ENCODE measurements around the gene MAP2. TPM values are rescaled to one million over a fixed set of nuclear protein-coding genes. Genes with fewer than 3 reads are reported as not detected.

MAP2 gene
- total and polyA plus RNA-seq, 2 donors (not counting 1 experiment from before 2014, with no cell fraction given): 1.8 to 3.0 TPM

GRCh38 chr2:209696836-209697711 is 273.2 kb downstream of the MAP2 start:
- Histone ChIP-seq H2AFZ (ENCODE audit: insufficient read depth, low read depth, low read length, poor library complexity, severe bottlenecking) (no peak overlapping the region), H3K27ac (ENCODE audit: low read length in 2 of 2) (no peak overlapping the region), H3K36me3 (replicated peaks in 1 of 2; ENCODE audit: control extremely low read depth in 1 of 2, control insufficient read depth in 1 of 2, extremely low read depth in 1 of 2, insufficient read depth in 2 of 2, low read length in 1 of 2) (no peaks in the 10 kb centered on the region), H4K20me1 (ENCODE audit: control insufficient read depth, insufficient read depth, low read length, poor library complexity, severe bottlenecking) (no peaks in the 10 kb centered on the region), H3K4me1 (ENCODE audit: control insufficient read depth in 2 of 2, insufficient read depth in 2 of 2, low read length in 2 of 2) (no peaks in the 10 kb centered on the region), H3K4me2 (replicated peaks; ENCODE audit: low read depth, low read length, poor library complexity, severe bottlenecking) (peak overlapping the region; percentile 9), H3K4me3 (ENCODE audit: control extremely low read depth in 1 of 5, extremely low read depth in 1 of 5, insufficient read depth in 1 of 5, low read depth in 2 of 5, low read length in 4 of 5) (no peak overlapping the region), H3K79me2 (ENCODE audit: control insufficient read depth, insufficient read depth, low read length) (no peaks in the 10 kb centered on the region), H3K9me3 (ENCODE audit: control extremely low read depth in 1 of 3, control insufficient read depth in 2 of 3, insufficient read depth in 1 of 3, low read length in 2 of 3) (no peaks in the 10 kb centered on the region), H3K27me3 (replicated peaks in 1 of 4; ENCODE audit: control extremely low read depth in 1 of 4, control insufficient read depth in 3 of 4, insufficient read depth in 4 of 4, low read length in 3 of 4) (no peaks in the 10 kb centered on the region), H3K9ac (ENCODE audit: low read length) (no peak overlapping the region)
- intact Hi-C loops (cut with micrococcal nuclease): no loop called here
- CTCF ChIA-PET: no interaction called here
- TF ChIP-seq CTCF (IDR thresholded peaks at IDR 0.05) (no peak), EZH2 (IDR thresholded peaks at IDR 0.05; ENCODE audit: borderline replicate concordance, insufficient read depth, low read depth, low read length, poor library complexity, severe bottlenecking) (no peak)
- ATAC-seq (ENCODE audit: low read depth) (no peak), DNase-seq (no peak)
- Mint-ChIP-seq H3K4me3 (peak overlapping the region; percentile 20), H3K4me1 (peaks cover 15% of the 10 kb centered on the region), H3K27me3 (no peaks in the 10 kb centered on the region), H3K27ac (no peak overlapping the region), H3K9me3 (ENCODE audit: insufficient read depth) (no peaks in the 10 kb centered on the region)
- POLR2A ChIA-PET: no interaction called here
- no CpG with 5 or more reads among the region's 8 CpGs for WGBS (ENCODE audit: insufficient coverage)

GRCh38 chr2:209702775-209703174 is 278.9 kb downstream of the MAP2 start:
- no peaks in the 10 kb centered on the region for H4K20me1 ChIP-seq (ENCODE audit: control insufficient read depth, insufficient read depth, low read length, poor library complexity, severe bottlenecking)
- no peak overlapping the region for H3K4me3 Mint-ChIP-seq
- intact Hi-C loops (cut with micrococcal nuclease): no loop called here
- no peak overlapping the region for H3K4me2 ChIP-seq (replicated peaks; ENCODE audit: low read depth, low read length, poor library complexity, severe bottlenecking)
- no peaks in the 10 kb centered on the region for H3K9me3 ChIP-seq (ENCODE audit: control extremely low read depth in 1 of 3, control insufficient read depth in 2 of 3, insufficient read depth in 1 of 3, low read length in 2 of 3)
- ATAC-seq (ENCODE audit: low read depth): no peak
- H3K27ac Mint-ChIP-seq: no peak overlapping the region
- WGBS (ENCODE audit: insufficient coverage): no CpG with 5 or more reads among the region's 2 CpGs
- DNase-seq: no peak
- H3K27me3 ChIP-seq (replicated peaks in 1 of 4; ENCODE audit: control extremely low read depth in 1 of 4, control insufficient read depth in 3 of 4, insufficient read depth in 4 of 4, low read length in 3 of 4): no peaks in the 10 kb centered on the region
- CTCF ChIA-PET: interaction anchor here (0.5 kb wide), 1 partner anchor 19 kb away, joined by 3 read pairs; no protein-coding TSS in a partner anchor
- H3K36me3 ChIP-seq (replicated peaks in 1 of 2; ENCODE audit: control extremely low read depth in 1 of 2, control insufficient read depth in 1 of 2, extremely low read depth in 1 of 2, insufficient read depth in 2 of 2, low read length in 1 of 2): no peaks in the 10 kb centered on the region
- H2AFZ ChIP-seq (ENCODE audit: insufficient read depth, low read depth, low read length, poor library complexity, severe bottlenecking): no peak overlapping the region
- POLR2A ChIA-PET: no interaction called here
- no peaks in the 10 kb centered on the region for H3K4me1 Mint-ChIP-seq
- H3K4me3 ChIP-seq (ENCODE audit: control extremely low read depth in 1 of 5, extremely low read depth in 1 of 5, insufficient read depth in 1 of 5, low read depth in 2 of 5, low read length in 4 of 5): no peak overlapping the region
- no peaks in the 10 kb centered on the region for H3K27me3 Mint-ChIP-seq
- no peak overlapping the region for H3K27ac ChIP-seq (ENCODE audit: low read length in 2 of 2)
- H3K9me3 Mint-ChIP-seq (ENCODE audit: insufficient read depth): no peaks in the 10 kb centered on the region
- no peaks in the 10 kb centered on the region for H3K4me1 ChIP-seq (ENCODE audit: control insufficient read depth in 2 of 2, insufficient read depth in 2 of 2, low read length in 2 of 2)
- TF ChIP-seq CTCF (IDR thresholded peaks at IDR 0.05): no peak
- no peak for TF ChIP-seq EZH2 (IDR thresholded peaks at IDR 0.05; ENCODE audit: borderline replicate concordance, insufficient read depth, low read depth, low read length, poor library complexity, severe bottlenecking)
- H3K79me2 ChIP-seq (ENCODE audit: control insufficient read depth, insufficient read depth, low read length): no peaks in the 10 kb centered on the region
- no peak overlapping the region for H3K9ac ChIP-seq (ENCODE audit: low read length)

Measured in B cell (primary cell).